MCF 10A (cell line): ENCODE results near the gene CSNK1E. TPM values are rescaled to one million over a fixed set of nuclear protein-coding genes. Genes with fewer than 3 reads are reported as not detected.

ENCODE experiments used
- BruUV-seq: library from RNA; stranded (reverse); fragments of 400-500 nt; replicated peaks from 2 replicates; lab custom pipeline; 2021; lab: Mats Ljungman, UMichigan
- CTCF ChIA-PET: fragments of 300-600 bp; sonication (Branson Sonifier 250); formaldehyde crosslinking; extraction: SDS; loops from one replicate; lab custom pipeline; 2021; ENCODE audit warnings: antibody characterized with exemption, inconsistent platforms; lab: Yijun Ruan, JAX
- POLR2A ChIA-PET: fragments of 300-600, 350-650 bp; sonication (Branson Sonifier 250); formaldehyde crosslinking; extraction: SDS; loops from one replicate; lab custom pipeline; 2020; ENCODE audit warnings: antibody characterized with exemption, inconsistent platforms; lab: Yijun Ruan, JAX
- DNase-seq: peaks from one replicate; pipeline ENCODE4 v3.0.0-alpha.2; 2018; ENCODE audit not compliant: unreplicated experiment
- H3K27ac Mint-ChIP-seq: one replicate; pipeline ENCODE4 v1.8.0; 2022; ENCODE audit warnings: mild to moderate bottlenecking, low read depth, mixed read lengths; ENCODE audit not compliant: unreplicated experiment
- H3K27me3 Mint-ChIP-seq: one replicate; pipeline ENCODE4 v1.8.0; 2022; ENCODE audit warnings: mixed read lengths; ENCODE audit not compliant: insufficient read depth, unreplicated experiment
- H3K36me3 Mint-ChIP-seq: one replicate; pipeline ENCODE4 v1.8.0; 2022; ENCODE audit warnings: mild to moderate bottlenecking, moderate library complexity, mixed read lengths; ENCODE audit not compliant: insufficient read depth, unreplicated experiment
- H3K4me1 Mint-ChIP-seq: one replicate; pipeline ENCODE4 v1.8.0; 2022; ENCODE audit warnings: mixed read lengths; ENCODE audit not compliant: insufficient read depth, unreplicated experiment
- H3K4me3 Mint-ChIP-seq: one replicate; pipeline ENCODE4 v1.8.0; 2022; ENCODE audit warnings: mild to moderate bottlenecking, moderate library complexity, mixed read lengths; ENCODE audit not compliant: unreplicated experiment
- H3K9me3 Mint-ChIP-seq: one replicate; pipeline ENCODE4 v1.8.0; 2022; ENCODE audit warnings: mixed read lengths; ENCODE audit not compliant: unreplicated experiment
- CTCF ChIP-seq: fragments of 200-600 bp; IDR thresholded peaks from one replicate; pipeline ENCODE4 v1.8.0; 2022; ENCODE audit warnings: antibody characterized with exemption, mild to moderate bottlenecking; ENCODE audit not compliant: unreplicated experiment
- intact Hi-C: fragments of 100-400 bp; cut with micrococcal nuclease; formaldehyde crosslinking; loops from 2 replicates; pipeline ENCODE4 v1.14.1; 2022
- total RNA-seq: library from RNA; stranded (reverse); gene quantifications from 2 replicates; pipeline ENCODE4 v1.2.3, GENCODE V29; 2022

The CSNK1E gene
- total RNA-seq, 1 experiment from 2014 or later: 425 TPM

GRCh38 chr22:38355275-38355674, 38.0 kb upstream of the CSNK1E start:
- ChIA-PET POLR2A (no interaction called here), CTCF (interaction anchor here (0.6 to 1.5 kb wide), 5 partner anchors 27 to 434 kb away, joined by 3 to 7 read pairs (median 3); no protein-coding TSS in a partner anchor)
- Mint-ChIP-seq H3K4me1 (no peaks in the 10 kb centered on the region), H3K9me3 (no peaks in the 10 kb centered on the region), H3K27ac (no peak overlapping the region), H3K27me3 (no peaks in the 10 kb centered on the region), H3K36me3 (peaks cover 21% of the 10 kb centered on the region), H3K4me3 (no peak overlapping the region)
- no peak for TF ChIP-seq CTCF
- DNase-seq: no peak
- intact Hi-C loops: loop anchor here (2.0 kb wide), 1 partner anchor 92 kb away; no protein-coding TSS in a partner anchor
- no TSS peak for BruUV-seq

GRCh38 chr22:38353701-38354100, 36.5 kb upstream of the CSNK1E start:
- BruUV-seq: no TSS peak
- Mint-ChIP-seq H3K27ac (no peak overlapping the region), H3K27me3 (no peaks in the 10 kb centered on the region), H3K4me1 (peaks cover 4% of the 10 kb centered on the region), H3K36me3 (peaks cover 14% of the 10 kb centered on the region), H3K9me3 (no peaks in the 10 kb centered on the region), H3K4me3 (no peak overlapping the region)
- no peak for DNase-seq
- intact Hi-C loops: loop anchor here (1.0 to 5.0 kb wide), 4 partner anchors 91 to 301 kb away; partner anchors contain the start of genes BAIAP2L2 and DMC1
- TF ChIP-seq CTCF: no peak
- POLR2A ChIA-PET: no interaction called here
- CTCF ChIA-PET: interaction anchor here (0.9 to 1.5 kb wide), 8 partner anchors 25 to 304 kb away, joined by 3 to 7 read pairs (median 3); no protein-coding TSS in a partner anchor

GRCh38 chr22:38353142-38353629, 36.0 kb upstream of the CSNK1E start:
- TF ChIP-seq CTCF: peak; percentile 97
- Mint-ChIP-seq H3K27ac (peak overlapping the region; percentile 64), H3K36me3 (peaks cover 14% of the 10 kb centered on the region), H3K27me3 (no peaks in the 10 kb centered on the region), H3K9me3 (no peaks in the 10 kb centered on the region), H3K4me3 (no peak overlapping the region), H3K4me1 (peaks cover 9% of the 10 kb centered on the region)
- ChIA-PET POLR2A (interaction anchor here (0.6 to 1.2 kb wide), 2 partner anchors 82 to 301 kb away, joined by 3 to 8 read pairs; no protein-coding TSS in a partner anchor), CTCF (interaction anchor here (0.6 to 1.5 kb wide), 9 partner anchors 12 to 304 kb away, joined by 3 to 4 read pairs (median 3); no protein-coding TSS in a partner anchor)
- intact Hi-C loops: loop anchor here (1.0 to 5.0 kb wide), 3 partner anchors 219 to 301 kb away; partner anchors contain the start of genes BAIAP2L2 and DMC1
- BruUV-seq: no TSS peak
- peak; percentile 65 for DNase-seq

GRCh38 chr22:38352436-38352835, 35.2 kb upstream of the CSNK1E start:
- DNase-seq: no peak

More at GRCh38 chr22:38352436-38352835, 35.2 kb upstream of the CSNK1E start:
- intact Hi-C loops: loop anchor here (5.0 kb wide), 2 partner anchors 220 to 240 kb away; partner anchors contain the start of genes BAIAP2L2 and DMC1
- TF ChIP-seq CTCF: no peak
- Mint-ChIP-seq H3K4me1 (peaks cover 14% of the 10 kb centered on the region), H3K9me3 (no peaks in the 10 kb centered on the region), H3K36me3 (peaks cover 14% of the 10 kb centered on the region), H3K4me3 (no peak overlapping the region), H3K27me3 (no peaks in the 10 kb centered on the region), H3K27ac (no peak overlapping the region)
- CTCF ChIA-PET: interaction anchor here (0.6 to 1.5 kb wide), 4 partner anchors 11 to 252 kb away, joined by 3 to 4 read pairs (median 4); no protein-coding TSS in a partner anchor
- no TSS peak for BruUV-seq
- POLR2A ChIA-PET: interaction anchor here (0.7 to 1.2 kb wide), 3 partner anchors 34 to 300 kb away, joined by 3 to 8 read pairs (median 3); no protein-coding TSS in a partner anchor
